Cardiac fibroblast (primary cell): Measurements from ENCODE around the gene DBR1.
A peak's percentile ranks its signal among the peaks of the same experiment; 100 is the strongest.

Experiments used
- DNase-seq, 2 donors: peaks; one replicate each; pipeline versions ENCODE4 v3.0.0 to v3.0.0-alpha.2; 2010; ENCODE audit warnings: low read depth in 2 of 2
- H3K4me3 ChIP-seq, 2 donors: replicated peaks in 1 of 2; 1 replicate in 1 of 2; 2 replicates in 1 of 2; pipeline ENCODE4 v1.5.1; 2011; ENCODE audit warnings: low read depth in 2 of 2, low read length in 2 of 2, mild to moderate bottlenecking in 2 of 2, moderate library complexity in 1 of 2
- CTCF ChIP-seq: IDR thresholded peaks from one replicate; pipeline ENCODE4 v1.5.1; 2011; ENCODE audit warnings: low read depth, mild to moderate bottlenecking, low read length, inconsistent platforms

DBR1 gene

DNA sequence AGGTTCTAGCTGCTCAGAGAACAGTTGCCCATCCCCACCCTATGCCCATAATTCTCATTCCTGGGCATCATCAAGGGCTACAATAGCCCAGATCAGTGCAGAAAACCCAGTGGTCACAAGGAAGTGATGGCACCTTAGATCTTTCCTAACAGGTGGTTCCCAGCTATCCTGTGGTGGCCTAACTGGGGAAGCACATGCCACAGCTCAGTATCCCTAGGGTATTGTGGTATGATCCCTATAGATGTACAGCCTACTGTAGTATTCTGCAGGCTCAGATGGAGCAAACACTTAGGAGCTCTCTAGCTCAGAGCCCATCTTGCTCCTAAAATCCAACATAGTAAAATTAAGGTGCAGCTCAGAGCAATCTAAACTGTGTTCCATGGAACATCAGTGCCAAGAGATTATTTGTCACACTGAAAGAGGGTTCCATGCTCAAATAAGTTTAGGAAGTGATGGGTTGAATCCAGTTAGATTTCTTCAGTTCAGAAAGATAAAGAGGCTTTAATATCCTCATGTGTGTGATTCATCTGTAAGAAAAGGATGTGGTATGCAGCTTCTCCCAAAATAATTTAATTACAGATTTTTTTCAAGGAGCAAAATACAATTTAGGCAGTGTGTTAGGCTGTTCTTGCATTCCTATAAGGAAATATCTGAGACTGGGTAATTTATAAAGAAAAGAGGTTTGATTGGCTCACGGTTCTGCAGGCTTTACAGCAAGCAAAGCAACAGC lies 46.9 kb downstream of the DBR1 start:
- TF ChIP-seq CTCF = no peak
- no peak overlapping the region for H3K4me3 ChIP-seq
- DNase-seq = peak in 1 of 2 donors; percentile 4

DNA sequence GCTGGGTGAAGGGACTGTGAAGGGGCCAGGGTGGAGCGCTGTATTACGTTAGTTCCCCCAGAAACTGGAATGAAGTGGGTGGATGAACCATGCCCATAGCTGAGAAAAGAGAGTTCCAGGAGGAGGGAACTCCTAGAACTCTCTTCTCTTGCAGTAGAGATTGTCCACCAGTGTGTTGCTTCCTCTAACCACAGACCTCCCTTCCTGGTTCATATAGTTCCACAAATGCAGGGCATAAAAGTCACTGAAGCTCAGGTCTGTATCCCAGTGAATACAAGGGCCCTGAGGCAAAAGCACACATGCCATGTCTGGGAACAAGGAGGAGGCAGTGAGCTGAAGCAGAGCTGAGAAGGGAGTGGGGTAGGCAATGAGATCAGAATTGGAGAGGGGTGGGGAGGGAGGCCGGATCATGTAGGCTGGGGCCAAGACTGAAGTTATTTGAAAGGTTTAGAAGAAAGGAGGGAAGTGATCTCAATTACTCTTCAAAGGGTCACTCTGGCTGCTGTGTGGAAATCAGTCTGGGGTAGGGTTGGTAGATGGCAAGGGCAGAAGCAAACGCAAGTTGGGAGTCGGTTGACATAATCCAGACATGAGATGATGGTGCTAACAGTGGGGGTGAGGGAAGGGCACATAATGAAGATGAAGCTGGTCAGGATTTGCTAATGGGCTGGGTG lies 49.0 kb downstream of the DBR1 start:
- peak; percentile 34 to 49 for DNase-seq
- no peak for TF ChIP-seq CTCF
- no peak overlapping the region for H3K4me3 ChIP-seq

DNA sequence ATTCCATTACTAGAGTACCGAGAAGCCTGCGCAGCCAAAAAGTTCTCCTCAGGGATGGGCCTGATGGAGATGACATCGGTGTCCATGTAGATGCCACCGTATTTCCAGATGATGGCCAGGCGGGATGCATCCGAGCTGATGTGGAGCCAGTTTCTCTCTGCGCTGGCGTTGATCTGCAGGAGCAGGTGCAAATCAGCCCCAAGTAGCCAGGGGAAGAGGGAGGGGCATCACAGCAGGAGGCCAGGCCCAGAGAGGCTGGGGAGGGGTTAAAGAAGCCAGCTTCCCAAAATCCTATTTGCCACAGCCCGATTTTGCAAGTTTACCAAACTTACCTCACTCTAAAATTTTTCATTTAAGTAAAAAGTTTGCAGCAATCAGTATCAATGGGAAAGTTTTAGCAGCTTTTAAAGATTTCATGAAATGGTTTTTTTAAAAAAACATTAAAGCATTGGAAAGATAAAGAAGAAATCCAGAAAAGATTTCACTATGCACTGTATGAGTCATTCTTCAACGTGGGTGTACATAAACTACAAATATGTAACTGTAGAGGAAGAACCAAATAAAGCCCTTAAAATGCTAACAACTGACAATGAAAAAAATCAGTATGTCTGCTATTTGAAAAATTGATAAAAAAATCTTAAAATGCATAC lies 49.9 kb downstream of the DBR1 start:
- TF ChIP-seq CTCF = no peak
- DNase-seq = peak; percentile 52 to 54
- no peak overlapping the region for H3K4me3 ChIP-seq

GRCh38 chr3:138124188-138124587 lies 50.5 kb downstream of the DBR1 start:
- no peak for DNase-seq
- no peak overlapping the region for H3K4me3 ChIP-seq
- TF ChIP-seq CTCF = no peak

- no peak for TF ChIP-seq CTCF
- no peak overlapping the region for H3K4me3 ChIP-seq
- DNase-seq = no peak
These were observed 55.3 kb downstream of the DBR1 start for GRCh38 chr3:138119423-138119766.

DNA sequence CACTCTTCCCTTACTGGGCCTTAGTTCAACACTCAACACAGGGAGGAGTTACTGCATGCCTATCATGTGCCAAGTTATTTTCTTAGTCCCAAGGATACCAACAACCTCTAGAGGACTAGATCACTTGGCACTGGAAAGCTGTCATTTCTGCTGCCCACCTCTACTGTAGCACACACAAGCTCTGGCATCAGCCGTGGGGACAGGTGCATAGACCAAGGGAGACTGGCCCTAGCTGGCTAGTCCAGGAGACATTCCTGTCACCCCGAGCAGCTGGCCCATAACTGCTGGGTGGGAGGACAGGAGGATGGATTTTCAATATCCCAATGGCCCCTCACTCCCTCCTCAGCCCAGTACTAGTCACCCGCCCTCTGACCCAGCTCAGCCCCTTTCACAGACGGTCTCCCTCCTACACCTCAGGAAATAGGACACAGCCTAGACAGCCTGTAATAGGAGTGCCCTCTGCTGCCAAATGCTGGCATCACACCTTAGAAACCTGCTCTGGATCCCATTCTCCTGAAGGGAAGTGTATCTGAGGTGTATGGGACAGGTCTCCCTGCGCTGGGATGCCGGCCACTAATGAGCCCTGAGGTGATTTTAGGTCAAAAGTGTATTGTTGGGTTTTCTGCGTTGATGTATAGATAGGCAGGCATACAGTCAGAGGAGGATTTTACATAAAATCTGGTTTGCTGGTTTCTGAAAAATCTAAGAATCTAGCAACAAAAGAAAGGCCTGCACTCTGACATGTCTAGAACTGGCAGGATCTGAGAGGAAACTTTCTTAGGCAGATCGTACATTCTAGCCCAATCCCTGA lies 55.9 kb downstream of the DBR1 start:
- peak; percentile 80 to 81 for DNase-seq
- TF ChIP-seq CTCF = peak; percentile 91
- H3K4me3 ChIP-seq = no peak overlapping the region
